GM12878 (cell line): ENCODE measurements around the gene SRSF5. TPM values are rescaled to one million over a fixed set of nuclear protein-coding genes. Genes with fewer than 3 reads are reported as not detected.

Experiments used
- ATAC-seq: fragments of 200-7000 bp; cut with Tn5 transposase; 3 replicates; pipeline ENCODE4 v1.9.1; 2020; ENCODE audit warnings: mild to moderate bottlenecking, moderate library complexity
- BruUV-seq: library from RNA; stranded (reverse); fragments of 400-500 nt; replicated peaks from 2 replicates; lab custom pipeline; 2021; lab: Mats Ljungman, UMichigan
- CTCF ChIA-PET: fragments of 300-600 bp; sonication (Branson Sonifier 250); formaldehyde crosslinking; extraction: SDS; loops from one replicate; lab custom pipeline; 2021; ENCODE audit warnings: inconsistent platforms; lab: Yijun Ruan, JAX
- POLR2A ChIA-PET: fragments of 350-600 bp; formaldehyde crosslinking; extraction: SDS; loops from one replicate; lab custom pipeline; 2021; ENCODE audit warnings: inconsistent platforms; lab: Charles Lee
- RAD21 ChIA-PET: fragments of 300-600 bp; sonication (Branson Sonifier 250); formaldehyde crosslinking; loops from one replicate; lab custom pipeline; 2023; ENCODE audit warnings: antibody characterized with exemption; ENCODE audit not compliant: unreplicated experiment; lab: Charles Lee
- SMC1A ChIA-PET: fragments of 300-600 bp; sonication (Branson Sonifier 250); formaldehyde crosslinking; loops from one replicate; lab custom pipeline; 2023; ENCODE audit not compliant: unreplicated experiment, uncharacterized antibody; lab: Charles Lee
- DNase-seq: peaks from one replicate; pipeline ENCODE4 v3.0.0-alpha.2; 2011; ENCODE audit warnings: low read depth, low spot score
- FAIRE-seq: peaks from 3 replicates; lab custom pipeline; 2011; peaks lifted over from hg19 to GRCh38; lab: Jason Lieb, UNC
- H2AFZ ChIP-seq: 2 replicates; pipeline ENCODE4 v1.6.0; 2011; ENCODE audit warnings: low read depth, low read length, control low read depth; ENCODE audit not compliant: control insufficient read depth
- H3K27ac ChIP-seq: 2 replicates; pipeline ENCODE4 v1.5.1; 2011; ENCODE audit warnings: control low read depth; ENCODE audit not compliant: control insufficient read depth, insufficient read depth
- H3K27me3 ChIP-seq, 2 experiments: replicated peaks in 1 of 2; 2 replicates each; pipeline versions ENCODE4 v1.6.0 to v1.6.1; 2011; ENCODE audit warnings: low read length in 1 of 2; ENCODE audit not compliant: control insufficient read depth in 2 of 2, insufficient read depth in 2 of 2
- H3K36me3 ChIP-seq, 2 experiments: 2 replicates each; pipeline ENCODE4 v1.5.1; 2011; ENCODE audit warnings: low read length in 1 of 2; ENCODE audit not compliant: control insufficient read depth in 2 of 2, insufficient read depth in 2 of 2
- H3K4me1 ChIP-seq: 2 replicates; pipeline ENCODE4 v1.6.1; 2011; ENCODE audit warnings: mild to moderate bottlenecking, low read length, moderate library complexity, mixed read lengths; ENCODE audit not compliant: control insufficient read depth, insufficient read depth
- H3K4me2 ChIP-seq: 2 replicates; pipeline ENCODE4 v1.6.0; 2011; ENCODE audit warnings: control low read depth; ENCODE audit not compliant: control insufficient read depth, insufficient read depth
- H3K4me3 ChIP-seq: fragments of 200-600 bp; sonication (generic); 2 replicates; pipeline ENCODE4 v1.5.1; 2016
- H3K79me2 ChIP-seq: 2 replicates; pipeline ENCODE4 v1.6.0; 2011; ENCODE audit warnings: low read length; ENCODE audit not compliant: control insufficient read depth, insufficient read depth
- H3K9ac ChIP-seq: 2 replicates; pipeline ENCODE4 v1.8.0; 2011; ENCODE audit warnings: low read length, control low read depth, mixed read lengths; ENCODE audit not compliant: control insufficient read depth, insufficient read depth
- H3K9me3 ChIP-seq: replicated peaks from 3 replicates; pipeline ENCODE4 v1.5.1; 2011; ENCODE audit warnings: mild to moderate bottlenecking, low read length; ENCODE audit not compliant: control insufficient read depth, insufficient read depth
- H4K20me1 ChIP-seq: 2 replicates; pipeline ENCODE4 v1.6.0; 2011; ENCODE audit not compliant: control insufficient read depth, insufficient read depth
- CBFB ChIP-seq: IDR thresholded peaks from 2 replicates; pipeline ENCODE4 v1.6.1; 2016; ENCODE audit warnings: antibody characterized with exemption, low read depth
- EP300 ChIP-seq, 2 experiments: fragments of 150-350 bp in 1 of 2; IDR thresholded peaks; 2 replicates each; pipeline ENCODE4 v1.6.1; 2011 to 2012; ENCODE audit warnings: low read depth in 2 of 2, low read length in 2 of 2, borderline replicate concordance in 1 of 2, improper control_type of control experiment in 1 of 2, inconsistent platforms in 1 of 2; ENCODE audit not compliant: control insufficient read depth in 1 of 2
- ETV6 ChIP-seq, 2 experiments: fragments of 450-650 bp in 1 of 2; IDR thresholded peaks in 1 of 2; conservative IDR thresholded peaks in 1 of 2; 2 replicates each; pipeline ENCODE4 v1.6.1; 2014; ENCODE audit warnings: antibody characterized with exemption in 1 of 2, borderline replicate concordance in 1 of 2, low read depth in 1 of 2, mild to moderate bottlenecking in 1 of 2, moderate library complexity in 1 of 2
- GATAD2B ChIP-seq: fragments of 450-650 bp; conservative IDR thresholded peaks from 2 replicates; pipeline ENCODE4 v1.6.1; 2017; ENCODE audit warnings: low read depth, mild to moderate bottlenecking, moderate library complexity
- IKZF2 ChIP-seq, 2 experiments: fragments of 450-650 bp; IDR thresholded peaks; 2 replicates each; pipeline ENCODE4 v1.6.1; 2017; ENCODE audit warnings: mild to moderate bottlenecking in 2 of 2, moderate library complexity in 2 of 2
- JUNB ChIP-seq: IDR thresholded peaks from 2 replicates; pipeline ENCODE4 v1.6.1; 2016; ENCODE audit warnings: antibody characterized with exemption, mild to moderate bottlenecking
- KLF5 ChIP-seq: fragments of 450-650 bp; IDR thresholded peaks from 2 replicates; pipeline ENCODE4 v1.6.1; 2014; ENCODE audit warnings: mild to moderate bottlenecking; ENCODE audit not compliant: partially characterized antibody
- LARP7 ChIP-seq: fragments of 450-650 bp; IDR thresholded peaks from 2 replicates; pipeline ENCODE4 v1.6.1; 2017; ENCODE audit warnings: mild to moderate bottlenecking
- RELA ChIP-seq: fragments of 450-650 bp; IDR thresholded peaks from 2 replicates; pipeline ENCODE4 v1.8.0; 2014; ENCODE audit warnings: borderline replicate concordance; ENCODE audit not compliant: partially characterized antibody
- RUNX3 ChIP-seq: IDR thresholded peaks from 2 replicates; pipeline ENCODE4 v1.6.1; 2012; ENCODE audit warnings: low read length, inconsistent platforms
- SMC3 ChIP-seq: IDR thresholded peaks from 2 replicates; pipeline ENCODE4 v1.6.1; 2011; ENCODE audit warnings: low read length, improper control_type of control experiment, borderline replicate concordance
- TARDBP ChIP-seq: IDR thresholded peaks from 2 replicates; pipeline ENCODE4 v1.6.1; 2016; ENCODE audit warnings: borderline replicate concordance
- TCF12 ChIP-seq: IDR thresholded peaks from 2 replicates; pipeline ENCODE4 v1.6.1; 2011; ENCODE audit warnings: low read depth, mild to moderate bottlenecking, low read length
- YY1 ChIP-seq: IDR thresholded peaks from 2 replicates; pipeline ENCODE4 v1.6.1; 2011; ENCODE audit warnings: low read depth, mild to moderate bottlenecking, low read length
- WGBS: methylation state at CpG from one replicate; pipeline ENCODE4 v1.1.6; 2016; ENCODE audit warnings: low lambda C conversion rate; ENCODE audit not compliant: insufficient replicate concordance, insufficient coverage; ENCODE audit errors: missing lambda C conversion rate; 5-methylcytosine and 5-hydroxymethylcytosine counted together
- in situ Hi-C: fragments of 300-500 bp; cut with MboI; formaldehyde crosslinking; loops from 9 replicates; pipeline ENCODE4 v1.14.3; 2018; ENCODE audit warnings: mixed read lengths
- intact Hi-C: fragments of 100-400 bp; cut with micrococcal nuclease; formaldehyde crosslinking; loops from one replicate; pipeline ENCODE4 v1.14.2; 2022; ENCODE audit not compliant: unreplicated experiment
- polyA plus RNA-seq, 11 experiments: library from polyadenylated mRNA; depleted of rRNA in 4 of 11; unstranded in 6 of 11; stranded (reverse) in 5 of 11; fragments of >200 nt; fragmentation: Nextera tagmentation in 4 of 11; fragmentation: Illumina TruSeq in 1 of 11; extraction: Ambion mirVana in 4 of 11; extraction: Trizol in 1 of 11; gene quantifications; 1 replicate in 1 of 11; 2 replicates in 10 of 11; pipeline versions ENCODE4 v1.2.1 to v1.2.3, GENCODE V29; 2011 to 2016; ENCODE audit warnings: inconsistent platforms in 2 of 11, missing spikeins in 2 of 11, low read depth in 1 of 11
- total RNA-seq, 4 experiments: library from RNA; depleted of rRNA in 3 of 4; stranded (reverse); fragments of >200 nt in 3 of 4; fragmentation: Illumina TruSeq in 1 of 4; extraction: Trizol in 1 of 4; gene quantifications; 2 replicates each; pipeline versions ENCODE4 v1.2.1 to v1.2.3, GENCODE V29; 2013 to 2021
- TF ChIP-seq, protein P1 (sequence below): IDR thresholded peaks from 2 replicates; pipeline ENCODE4 v1.6.1; 2011; ENCODE audit warnings: low read depth, mild to moderate bottlenecking, low read length, moderate library complexity, borderline replicate concordance; ENCODE audit errors: extremely low read depth
- TF ChIP-seq, protein P2 (sequence below): fragments of 450-650 bp; conservative IDR thresholded peaks from 2 replicates; pipeline ENCODE4 v1.6.1; 2017; ENCODE audit warnings: mild to moderate bottlenecking, moderate library complexity
- TF ChIP-seq, protein P3 (sequence below): fragments of 150-350 bp; IDR thresholded peaks from 2 replicates; pipeline ENCODE4 v1.6.1; 2016; ENCODE audit warnings: low read depth, low read length

The SRSF5 gene
- total and polyA plus RNA-seq, 10 of the 15 experiments (the other 5 are each of a cell fraction or from before 2014, with no cell fraction given): 136 to 453 (median 275) TPM

DNA sequence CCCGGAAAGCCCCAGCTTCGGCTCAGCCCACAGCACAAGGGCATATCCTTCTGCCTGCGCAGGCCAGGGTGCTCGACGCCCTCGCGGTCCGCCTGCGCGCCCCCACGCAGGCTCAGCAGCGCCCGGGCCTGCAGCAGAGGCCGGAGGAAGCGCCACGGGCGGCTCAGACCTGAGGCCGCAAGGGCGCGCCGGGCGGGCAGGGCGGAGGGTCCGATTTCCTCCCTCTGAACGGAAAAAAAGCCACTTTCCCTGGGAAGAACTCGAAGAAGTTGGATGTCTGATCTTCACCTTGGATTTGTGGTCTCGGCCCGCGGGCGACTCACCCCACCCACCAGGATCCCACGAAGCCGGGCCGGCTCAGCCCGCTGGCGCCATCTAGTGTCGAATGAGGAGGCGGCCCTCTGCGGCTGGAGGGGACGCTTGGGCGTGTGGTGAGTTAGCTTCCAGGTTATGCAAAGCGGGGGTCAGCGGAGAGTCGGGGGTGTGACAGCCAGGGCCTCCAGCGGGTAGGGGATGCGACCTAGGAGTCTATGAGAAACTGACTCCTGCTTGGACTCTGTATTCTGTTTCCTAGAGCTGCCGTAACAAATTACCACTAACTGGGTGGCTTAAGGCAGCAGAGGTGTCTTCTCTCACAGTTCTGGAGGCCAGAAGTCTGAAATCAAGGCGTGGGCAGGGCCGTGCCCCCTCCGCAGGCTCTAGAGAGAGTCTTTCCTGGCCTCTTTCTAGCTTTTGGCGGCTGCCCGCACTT, 40.0 kb upstream of the SRSF5 start:
- intact Hi-C loops: loop anchor here (1.0 kb wide), 2 partner anchors 124 to 142 kb away; no protein-coding TSS in a partner anchor
- H3K27ac ChIP-seq: no peak overlapping the region
- CTCF ChIA-PET: interaction anchor here (0.6 to 5.7 kb wide), 19 partner anchors 9 to 384 kb away, joined by 3 to 90 read pairs (median 4); partner anchors contain the start of gene CCDC177
- TF ChIP-seq, protein P1, sequence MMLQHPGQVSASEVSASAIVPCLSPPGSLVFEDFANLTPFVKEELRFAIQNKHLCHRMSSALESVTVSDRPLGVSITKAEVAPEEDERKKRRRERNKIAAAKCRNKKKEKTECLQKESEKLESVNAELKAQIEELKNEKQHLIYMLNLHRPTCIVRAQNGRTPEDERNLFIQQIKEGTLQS: 0 out of 2 replicates have a peak, but pooled peaks have one; percentile 9
- TF ChIP-seq ETV6 (conservative IDR thresholded peaks at IDR 0.05 in 1 of 2, IDR thresholded peaks at IDR 0.05 in 1 of 2; ENCODE audit: borderline replicate concordance in 1 of 2, low read depth in 1 of 2): no peak
- no peak for TF ChIP-seq JUNB
- 0 out of 2 replicates have a peak, but pooled peaks have one; percentile 55 for TF ChIP-seq TARDBP
- TF ChIP-seq KLF5: peak; percentile 25
- peak; percentile 78 for TF ChIP-seq RUNX3
- TF ChIP-seq IKZF2 (IDR thresholded peaks at IDR 0.05): no peak
- TF ChIP-seq SMC3: peak; percentile 100
- peak; percentile 15 for TF ChIP-seq RELA
- TF ChIP-seq GATAD2B: peak; percentile 90
- TF ChIP-seq CBFB: peak; percentile 56; the same call in 1 of the 2 replicates
- TF ChIP-seq TCF12: 0 out of 2 replicates have a peak, but pooled peaks have one; percentile 11
- TF ChIP-seq LARP7: peak; percentile 92
- TF ChIP-seq EP300 (IDR thresholded peaks at IDR 0.05; ENCODE audit: borderline replicate concordance in 1 of 2, control insufficient read depth in 1 of 2, low read depth in 2 of 2, low read length in 2 of 2): no peak
- TF ChIP-seq, protein P2, sequence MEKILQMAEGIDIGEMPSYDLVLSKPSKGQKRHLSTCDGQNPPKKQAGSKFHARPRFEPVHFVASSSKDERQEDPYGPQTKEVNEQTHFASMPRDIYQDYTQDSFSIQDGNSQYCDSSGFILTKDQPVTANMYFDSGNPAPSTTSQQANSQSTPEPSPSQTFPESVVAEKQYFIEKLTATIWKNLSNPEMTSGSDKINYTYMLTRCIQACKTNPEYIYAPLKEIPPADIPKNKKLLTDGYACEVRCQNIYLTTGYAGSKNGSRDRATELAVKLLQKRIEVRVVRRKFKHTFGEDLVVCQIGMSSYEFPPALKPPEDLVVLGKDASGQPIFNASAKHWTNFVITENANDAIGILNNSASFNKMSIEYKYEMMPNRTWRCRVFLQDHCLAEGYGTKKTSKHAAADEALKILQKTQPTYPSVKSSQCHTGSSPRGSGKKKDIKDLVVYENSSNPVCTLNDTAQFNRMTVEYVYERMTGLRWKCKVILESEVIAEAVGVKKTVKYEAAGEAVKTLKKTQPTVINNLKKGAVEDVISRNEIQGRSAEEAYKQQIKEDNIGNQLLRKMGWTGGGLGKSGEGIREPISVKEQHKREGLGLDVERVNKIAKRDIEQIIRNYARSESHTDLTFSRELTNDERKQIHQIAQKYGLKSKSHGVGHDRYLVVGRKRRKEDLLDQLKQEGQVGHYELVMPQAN: peak; percentile 34; the same call in 1 of the 2 replicates
- TF ChIP-seq, protein P3, sequence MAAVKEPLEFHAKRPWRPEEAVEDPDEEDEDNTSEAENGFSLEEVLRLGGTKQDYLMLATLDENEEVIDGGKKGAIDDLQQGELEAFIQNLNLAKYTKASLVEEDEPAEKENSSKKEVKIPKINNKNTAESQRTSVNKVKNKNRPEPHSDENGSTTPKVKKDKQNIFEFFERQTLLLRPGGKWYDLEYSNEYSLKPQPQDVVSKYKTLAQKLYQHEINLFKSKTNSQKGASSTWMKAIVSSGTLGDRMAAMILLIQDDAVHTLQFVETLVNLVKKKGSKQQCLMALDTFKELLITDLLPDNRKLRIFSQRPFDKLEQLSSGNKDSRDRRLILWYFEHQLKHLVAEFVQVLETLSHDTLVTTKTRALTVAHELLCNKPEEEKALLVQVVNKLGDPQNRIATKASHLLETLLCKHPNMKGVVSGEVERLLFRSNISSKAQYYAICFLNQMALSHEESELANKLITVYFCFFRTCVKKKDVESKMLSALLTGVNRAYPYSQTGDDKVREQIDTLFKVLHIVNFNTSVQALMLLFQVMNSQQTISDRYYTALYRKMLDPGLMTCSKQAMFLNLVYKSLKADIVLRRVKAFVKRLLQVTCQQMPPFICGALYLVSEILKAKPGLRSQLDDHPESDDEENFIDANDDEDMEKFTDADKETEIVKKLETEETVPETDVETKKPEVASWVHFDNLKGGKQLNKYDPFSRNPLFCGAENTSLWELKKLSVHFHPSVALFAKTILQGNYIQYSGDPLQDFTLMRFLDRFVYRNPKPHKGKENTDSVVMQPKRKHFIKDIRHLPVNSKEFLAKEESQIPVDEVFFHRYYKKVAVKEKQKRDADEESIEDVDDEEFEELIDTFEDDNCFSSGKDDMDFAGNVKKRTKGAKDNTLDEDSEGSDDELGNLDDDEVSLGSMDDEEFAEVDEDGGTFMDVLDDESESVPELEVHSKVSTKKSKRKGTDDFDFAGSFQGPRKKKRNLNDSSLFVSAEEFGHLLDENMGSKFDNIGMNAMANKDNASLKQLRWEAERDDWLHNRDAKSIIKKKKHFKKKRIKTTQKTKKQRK: no peak
- TF ChIP-seq YY1: peak; percentile 78

More for the DNA sequence above, 40.0 kb upstream of the SRSF5 start:
- Histone ChIP-seq H3K4me1 (peaks cover 4% of the 10 kb centered on the region; the same call in 1 of the 2 replicates), H3K27me3 (no peaks in the 10 kb centered on the region), H3K4me2 (peak overlapping the region; percentile 68), H3K36me3 (no peaks in the 10 kb centered on the region), H4K20me1 (no peaks in the 10 kb centered on the region), H3K9ac (peak overlapping the region; percentile 47; the same call in 1 of the 2 replicates), H3K79me2 (no peaks in the 10 kb centered on the region), H3K4me3 (peak overlapping the region; percentile 58; the same call in 1 of the 2 replicates), H2AFZ (peak overlapping the region; percentile 68), H3K9me3 (no peaks in the 10 kb centered on the region)
- peak; percentile 97 for ATAC-seq
- FAIRE-seq: peak; percentile 93
- DNase-seq: peak; percentile 19
- POLR2A ChIA-PET: no interaction called here
- SMC1A ChIA-PET: interaction anchor here (0.5 to 7.8 kb wide), 11 partner anchors 15 to 485 kb away, joined by 3 to 85 read pairs (median 4); no protein-coding TSS in a partner anchor
- WGBS: 2% methylated on average over 50 of the region's 51 CpGs
- RAD21 ChIA-PET: interaction anchor here (0.6 to 2.4 kb wide), 15 partner anchors 13 to 142 kb away, joined by 3 to 38 read pairs (median 3); partner anchors contain the start of gene SUSD6
- BruUV-seq: no TSS peak
- in situ Hi-C loops: loop anchor here (5.0 to 25.0 kb wide), 3 partner anchors 120 to 490 kb away; no protein-coding TSS in a partner anchor
